ENCODE measurements around the gene BCL11A.

Gene BCL11A

DNA sequence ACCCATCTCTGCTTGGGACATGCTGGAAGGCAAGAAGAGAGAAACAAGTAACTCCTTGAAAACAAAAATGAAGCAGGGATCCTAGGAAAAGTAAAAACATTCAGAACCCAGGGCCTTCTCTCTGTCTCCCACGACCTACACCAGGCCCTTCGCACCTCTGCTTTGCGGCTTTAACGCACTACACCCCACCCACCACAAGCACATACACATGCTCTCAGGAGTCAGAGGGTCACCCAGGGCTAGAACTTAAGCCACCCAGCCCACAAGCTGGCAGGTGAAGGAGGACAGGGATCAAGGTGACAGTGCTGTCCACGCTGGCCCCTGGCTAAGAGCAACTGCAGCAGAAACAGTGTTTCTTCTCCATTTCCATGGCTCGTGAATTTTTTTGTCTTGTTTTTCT lies 72.2 kb downstream of the BCL11A start:
- H3K36me3 ChIP-seq (replicated peaks in 1 of 2; ENCODE audit: control insufficient read depth in 2 of 2, insufficient read depth in 2 of 2, low read length in 2 of 2), result no peaks in the 10 kb centered on the region
- no peak overlapping the region for H2BK120ac ChIP-seq (ENCODE audit: low read depth, low read length)
- no peaks in the 10 kb centered on the region for H3K79me1 ChIP-seq (ENCODE audit: low read depth, low read length)
- no peak overlapping the region for H3K4ac ChIP-seq (ENCODE audit: low read length)
- no peak overlapping the region for H2BK15ac ChIP-seq (ENCODE audit: low read length)
- peaks cover 0 to 8% of the 10 kb centered on the region in 2 donors for H3K4me1 ChIP-seq (ENCODE audit: control insufficient read depth in 2 of 2, insufficient read depth in 1 of 2, low read depth in 1 of 2, low read length in 2 of 2)
- H2BK5ac ChIP-seq (ENCODE audit: low read length), result no peak overlapping the region
- H4K91ac ChIP-seq (ENCODE audit: low read depth, low read length, poor library complexity), result no peak overlapping the region
- no CpG with 5 or more reads among the region's 6 CpGs for WGBS, 2 donors (ENCODE audit: extremely low coverage in 2 of 2, insufficient read length in 2 of 2, insufficient replicate concordance in 1 of 2)
- H3K4me3 ChIP-seq (ENCODE audit: low read length in 2 of 2), result no peak overlapping the region
- no peak for DNase-seq (ENCODE audit: low spot score)
- H3K23ac ChIP-seq (ENCODE audit: low read depth, low read length, poor library complexity), result no peak overlapping the region
- no peak overlapping the region for H2BK12ac ChIP-seq (ENCODE audit: low read length)
- H3K18ac ChIP-seq (ENCODE audit: low read length), result no peak overlapping the region
- H2AK5ac ChIP-seq (ENCODE audit: low read depth, low read length), result no peak overlapping the region
- H3K4me2 ChIP-seq (ENCODE audit: insufficient read depth, low read length, poor library complexity, severe bottlenecking), result no peak overlapping the region
- H3K14ac ChIP-seq (ENCODE audit: low read length), result no peak overlapping the region
- H2AFZ ChIP-seq (ENCODE audit: low read length), result no peak overlapping the region
- no peak overlapping the region for H4K8ac ChIP-seq (ENCODE audit: low read depth, low read length)
- no peaks in the 10 kb centered on the region for H3K27me3 ChIP-seq (ENCODE audit: control insufficient read depth in 3 of 3, insufficient read depth in 3 of 3, low read depth in 1 of 3, low read length in 3 of 3)
- no peak overlapping the region for H3K9ac ChIP-seq (ENCODE audit: low read depth, low read length, poor library complexity)
- no peaks in the 10 kb centered on the region for H3K9me3 ChIP-seq (replicated peaks in 1 of 2; ENCODE audit: control insufficient read depth in 2 of 2, insufficient read depth in 1 of 2, low read depth in 1 of 2, low read length in 2 of 2)
- H3K27ac ChIP-seq (replicated peaks; ENCODE audit: low read length), result no peak overlapping the region

DNA sequence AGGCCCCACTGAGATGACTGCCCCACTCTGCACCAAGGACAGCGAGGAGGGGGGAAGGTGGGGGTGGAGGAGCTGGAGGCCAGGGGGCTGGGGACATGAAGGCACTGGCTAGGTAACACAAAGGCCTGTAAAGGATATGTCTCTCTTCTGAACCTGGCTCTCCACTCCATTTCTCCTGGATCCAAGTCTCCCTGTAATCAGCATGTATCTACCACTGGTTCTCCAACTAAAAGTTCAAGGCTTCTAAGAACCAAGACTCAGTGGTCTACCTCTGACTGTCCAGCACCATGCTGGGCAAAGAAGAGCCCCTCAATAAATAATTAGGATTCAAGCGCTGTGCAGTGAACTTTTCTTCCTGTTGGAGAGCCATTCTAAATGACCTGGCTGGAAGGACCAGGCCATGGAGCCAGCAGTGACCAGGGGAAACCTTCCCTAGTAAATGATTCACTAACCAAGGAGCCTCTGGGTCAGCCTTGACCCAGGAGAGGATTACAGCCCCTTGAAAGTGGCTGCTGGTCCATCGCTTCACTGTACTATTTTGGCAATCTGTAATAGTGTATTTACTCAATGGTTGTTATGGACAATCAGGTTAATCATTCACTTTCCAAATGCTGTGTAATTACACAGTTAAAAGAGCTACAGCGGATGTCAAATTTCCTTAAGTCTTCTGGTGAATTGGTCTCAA lies 73.2 kb downstream of the BCL11A start:
- H3K4me1 ChIP-seq (ENCODE audit: control insufficient read depth in 2 of 2, insufficient read depth in 1 of 2, low read depth in 1 of 2, low read length in 2 of 2), result peaks cover 0 to 8% of the 10 kb centered on the region in 2 donors
- H4K91ac ChIP-seq (ENCODE audit: low read depth, low read length, poor library complexity), result no peak overlapping the region
- H2BK15ac ChIP-seq (ENCODE audit: low read length), result no peak overlapping the region
- no peak overlapping the region for H3K27ac ChIP-seq (replicated peaks; ENCODE audit: low read length)
- H2BK12ac ChIP-seq (ENCODE audit: low read length), result no peak overlapping the region
- H2BK5ac ChIP-seq (ENCODE audit: low read length), result no peak overlapping the region
- no peak overlapping the region for H3K4me3 ChIP-seq (ENCODE audit: low read length in 2 of 2)
- no peaks in the 10 kb centered on the region for H3K9me3 ChIP-seq (replicated peaks in 1 of 2; ENCODE audit: control insufficient read depth in 2 of 2, insufficient read depth in 1 of 2, low read depth in 1 of 2, low read length in 2 of 2)
- H3K4me2 ChIP-seq (ENCODE audit: insufficient read depth, low read length, poor library complexity, severe bottlenecking), result no peak overlapping the region
- H3K18ac ChIP-seq (ENCODE audit: low read length), result no peak overlapping the region
- no peak overlapping the region for H2AK5ac ChIP-seq (ENCODE audit: low read depth, low read length)
- H3K27me3 ChIP-seq (ENCODE audit: control insufficient read depth in 3 of 3, insufficient read depth in 3 of 3, low read depth in 1 of 3, low read length in 3 of 3), result no peaks in the 10 kb centered on the region
- H4K8ac ChIP-seq (ENCODE audit: low read depth, low read length), result no peak overlapping the region
- WGBS, 2 donors (ENCODE audit: extremely low coverage in 2 of 2, insufficient read length in 2 of 2, insufficient replicate concordance in 1 of 2), result no CpG with 5 or more reads among the region's 4 CpGs
- H3K23ac ChIP-seq (ENCODE audit: low read depth, low read length, poor library complexity), result no peak overlapping the region
- H3K4ac ChIP-seq (ENCODE audit: low read length), result no peak overlapping the region
- no peak overlapping the region for H3K14ac ChIP-seq (ENCODE audit: low read length)
- no peaks in the 10 kb centered on the region for H3K36me3 ChIP-seq (replicated peaks in 1 of 2; ENCODE audit: control insufficient read depth in 2 of 2, insufficient read depth in 2 of 2, low read length in 2 of 2)
- no peaks in the 10 kb centered on the region for H3K79me1 ChIP-seq (ENCODE audit: low read depth, low read length)
- no peak for DNase-seq (ENCODE audit: low spot score)
- no peak overlapping the region for H2BK120ac ChIP-seq (ENCODE audit: low read depth, low read length)
- no peak overlapping the region for H2AFZ ChIP-seq (ENCODE audit: low read length)
- no peak overlapping the region for H3K9ac ChIP-seq (ENCODE audit: low read depth, low read length, poor library complexity)

DNA sequence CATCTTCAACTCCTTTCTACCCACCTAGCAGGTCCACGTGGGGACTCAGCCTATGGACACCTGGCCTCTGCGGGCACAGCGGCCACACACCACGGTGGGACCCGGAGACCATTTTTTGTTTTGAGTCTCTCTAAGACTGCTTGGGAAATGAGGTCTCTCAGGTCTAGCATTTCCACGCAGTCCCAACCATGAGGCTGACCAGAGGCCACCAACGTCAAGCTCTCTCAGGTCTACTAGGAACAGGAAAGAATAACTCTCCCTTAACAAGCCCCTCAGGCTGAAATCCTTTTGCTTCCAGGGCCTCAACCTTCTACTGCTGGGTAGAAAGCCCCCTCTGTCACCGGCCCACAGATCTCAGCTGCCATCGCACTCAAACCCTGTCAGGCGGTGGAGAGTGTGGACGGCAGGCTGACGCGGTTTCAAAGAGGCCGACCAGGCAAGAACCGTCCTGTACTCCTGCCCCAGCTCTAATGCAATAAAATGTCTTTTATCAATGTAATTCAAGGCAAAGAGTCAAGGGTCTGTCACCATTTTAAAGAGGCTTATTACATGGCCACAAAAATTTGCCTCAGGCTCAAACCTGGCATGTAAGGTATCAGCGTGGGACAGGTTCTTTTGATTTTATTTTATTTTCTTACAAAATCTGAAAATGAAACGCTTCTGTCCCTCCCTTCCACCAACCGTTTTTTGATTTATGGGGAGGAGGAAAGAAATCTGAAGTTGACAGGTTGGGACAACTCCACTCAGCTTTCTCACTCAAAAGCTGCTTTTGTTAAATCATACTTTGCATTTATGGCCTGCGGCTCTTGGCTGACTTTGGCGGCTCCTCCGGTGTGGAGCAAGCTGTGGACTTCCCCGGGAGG lies 74.0 kb downstream of the BCL11A start:
- H3K18ac ChIP-seq (ENCODE audit: low read length), result no peak overlapping the region
- no peak overlapping the region for H2AK5ac ChIP-seq (ENCODE audit: low read depth, low read length)
- peaks cover 0 to 6% of the 10 kb centered on the region in 2 donors for H3K4me1 ChIP-seq (ENCODE audit: control insufficient read depth in 2 of 2, insufficient read depth in 1 of 2, low read depth in 1 of 2, low read length in 2 of 2)
- no peaks in the 10 kb centered on the region for H3K36me3 ChIP-seq (replicated peaks in 1 of 2; ENCODE audit: control insufficient read depth in 2 of 2, insufficient read depth in 2 of 2, low read length in 2 of 2)
- no peak overlapping the region for H3K23ac ChIP-seq (ENCODE audit: low read depth, low read length, poor library complexity)
- no peak overlapping the region for H2AFZ ChIP-seq (ENCODE audit: low read length)
- H2BK15ac ChIP-seq (ENCODE audit: low read length), result no peak overlapping the region
- no peak for DNase-seq (ENCODE audit: low spot score)
- H2BK12ac ChIP-seq (ENCODE audit: low read length), result no peak overlapping the region
- no peak overlapping the region for H3K27ac ChIP-seq (replicated peaks; ENCODE audit: low read length)
- no peak overlapping the region for H3K9ac ChIP-seq (ENCODE audit: low read depth, low read length, poor library complexity)
- H3K4ac ChIP-seq (ENCODE audit: low read length), result no peak overlapping the region
- no peak overlapping the region for H3K14ac ChIP-seq (ENCODE audit: low read length)
- no peak overlapping the region for H4K8ac ChIP-seq (ENCODE audit: low read depth, low read length)
- no peak overlapping the region for H3K4me3 ChIP-seq (ENCODE audit: low read length in 2 of 2)
- H2BK5ac ChIP-seq (ENCODE audit: low read length), result no peak overlapping the region
- no peaks in the 10 kb centered on the region for H3K9me3 ChIP-seq (replicated peaks in 1 of 2; ENCODE audit: control insufficient read depth in 2 of 2, insufficient read depth in 1 of 2, low read depth in 1 of 2, low read length in 2 of 2)
- no peak overlapping the region for H3K4me2 ChIP-seq (ENCODE audit: insufficient read depth, low read length, poor library complexity, severe bottlenecking)
- no peaks in the 10 kb centered on the region for H3K79me1 ChIP-seq (ENCODE audit: low read depth, low read length)
- no peaks in the 10 kb centered on the region for H3K27me3 ChIP-seq (ENCODE audit: control insufficient read depth in 3 of 3, insufficient read depth in 3 of 3, low read depth in 1 of 3, low read length in 3 of 3)
- no CpG with 5 or more reads among the region's 22 CpGs for whole genome bisulfite sequencing, 2 donors (ENCODE audit: extremely low coverage in 2 of 2, insufficient read length in 2 of 2, insufficient replicate concordance in 1 of 2)
- no peak overlapping the region for H2BK120ac ChIP-seq (ENCODE audit: low read depth, low read length)
- H4K91ac ChIP-seq (ENCODE audit: low read depth, low read length, poor library complexity), result no peak overlapping the region

DNA sequence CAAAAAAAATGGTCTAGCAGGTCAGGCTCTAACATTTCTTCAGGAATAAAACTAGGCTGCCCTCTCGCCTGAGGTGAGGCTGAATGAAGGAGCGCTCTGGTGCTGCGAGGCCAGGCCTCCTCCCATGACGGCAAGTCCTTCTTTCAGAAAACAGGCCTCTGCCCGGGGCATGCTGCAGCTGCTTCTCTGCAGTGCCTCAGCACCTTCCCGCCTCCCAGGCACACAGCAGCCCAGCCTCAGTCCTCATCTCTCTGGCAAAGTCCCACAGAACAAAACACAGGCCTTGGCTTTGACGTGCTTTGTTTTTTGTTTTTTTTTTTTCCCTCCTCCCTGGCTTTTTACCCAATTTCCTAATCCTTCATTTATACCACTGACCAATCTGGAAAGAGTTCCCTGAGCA lies 74.8 kb downstream of the BCL11A start:
- no peak overlapping the region for H2AK5ac ChIP-seq (ENCODE audit: low read depth, low read length)
- no peak overlapping the region for H2AFZ ChIP-seq (ENCODE audit: low read length)
- no peak overlapping the region for H3K27ac ChIP-seq (replicated peaks; ENCODE audit: low read length)
- H4K91ac ChIP-seq (ENCODE audit: low read depth, low read length, poor library complexity), result no peak overlapping the region
- no peak overlapping the region for H3K4ac ChIP-seq (ENCODE audit: low read length)
- DNase-seq (ENCODE audit: low spot score), result no peak
- no peaks in the 10 kb centered on the region for H3K27me3 ChIP-seq (ENCODE audit: control insufficient read depth in 3 of 3, insufficient read depth in 3 of 3, low read depth in 1 of 3, low read length in 3 of 3)
- no peak overlapping the region for H3K18ac ChIP-seq (ENCODE audit: low read length)
- H3K23ac ChIP-seq (ENCODE audit: low read depth, low read length, poor library complexity), result no peak overlapping the region
- no peak overlapping the region for H3K9ac ChIP-seq (ENCODE audit: low read depth, low read length, poor library complexity)
- H2BK12ac ChIP-seq (ENCODE audit: low read length), result no peak overlapping the region
- H3K14ac ChIP-seq (ENCODE audit: low read length), result no peak overlapping the region
- no peaks in the 10 kb centered on the region for H3K9me3 ChIP-seq (replicated peaks in 1 of 2; ENCODE audit: control insufficient read depth in 2 of 2, insufficient read depth in 1 of 2, low read depth in 1 of 2, low read length in 2 of 2)
- no CpG with 5 or more reads among the region's 7 CpGs for WGBS, 2 donors (ENCODE audit: extremely low coverage in 2 of 2, insufficient read length in 2 of 2, insufficient replicate concordance in 1 of 2)
- H3K4me1 ChIP-seq (ENCODE audit: control insufficient read depth in 2 of 2, insufficient read depth in 1 of 2, low read depth in 1 of 2, low read length in 2 of 2), result no peaks in the 10 kb centered on the region
- no peak overlapping the region for H3K4me3 ChIP-seq (ENCODE audit: low read length in 2 of 2)
- H2BK15ac ChIP-seq (ENCODE audit: low read length), result no peak overlapping the region
- no peaks in the 10 kb centered on the region for H3K36me3 ChIP-seq (replicated peaks in 1 of 2; ENCODE audit: control insufficient read depth in 2 of 2, insufficient read depth in 2 of 2, low read length in 2 of 2)
- no peak overlapping the region for H2BK120ac ChIP-seq (ENCODE audit: low read depth, low read length)
- no peak overlapping the region for H4K8ac ChIP-seq (ENCODE audit: low read depth, low read length)
- no peak overlapping the region for H2BK5ac ChIP-seq (ENCODE audit: low read length)
- no peaks in the 10 kb centered on the region for H3K79me1 ChIP-seq (ENCODE audit: low read depth, low read length)
- no peak overlapping the region for H3K4me2 ChIP-seq (ENCODE audit: insufficient read depth, low read length, poor library complexity, severe bottlenecking)
